ENCODE results near the gene MAP2K1. TPM values are rescaled to one million over a fixed set of nuclear protein-coding genes. Genes with fewer than 3 reads are reported as not detected.

MAP2K1 gene
- total and polyA plus RNA-seq, 2 donors (not counting 1 experiment from before 2014, with no cell fraction given), result 32.9 to 40.0 TPM

DNA sequence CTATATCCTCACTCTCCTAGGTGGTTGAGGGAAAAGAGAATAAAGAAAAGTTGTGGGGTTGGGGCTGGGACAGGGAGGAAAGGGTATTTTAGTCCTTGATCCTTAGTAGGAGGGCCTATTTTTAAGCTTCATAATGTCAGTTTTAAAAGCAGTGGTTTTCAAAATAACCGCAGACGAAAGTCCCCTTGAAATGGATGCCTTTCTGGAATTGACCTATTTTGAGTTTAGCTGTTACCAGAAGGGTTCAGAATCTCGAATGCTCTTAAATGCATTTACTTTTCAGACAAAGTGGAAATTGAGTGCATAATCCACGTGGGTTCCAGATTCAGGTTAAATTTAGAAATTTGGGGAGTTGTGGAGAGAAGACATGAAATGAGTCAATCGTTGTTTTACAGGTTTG is 16.6 kb downstream of the MAP2K1 start:
- no peak overlapping the region for H3K4me3 ChIP-seq (replicated peaks in 1 of 4; ENCODE audit: control extremely low read depth in 1 of 4, insufficient read depth in 1 of 4, low read depth in 3 of 4, low read length in 4 of 4)
- DNase-seq (ENCODE audit: low read depth in 2 of 2), result no peak

GRCh38 chr15:66404122-66404521 is 17.4 kb downstream of the MAP2K1 start:
- H4K20me1 ChIP-seq (ENCODE audit: control insufficient read depth, extremely low read depth, insufficient read depth, low read length), result peaks cover 2% of the 10 kb centered on the region
- peaks cover 5% of the 10 kb centered on the region for H3K4me1 ChIP-seq (ENCODE audit: control insufficient read depth, extremely low read depth, insufficient read depth, low read length)
- no peak for DNase-seq (ENCODE audit: low read depth in 2 of 2)
- no peak overlapping the region for H2AFZ ChIP-seq (ENCODE audit: low read length)
- no peak overlapping the region for H3K4me3 ChIP-seq (replicated peaks in 1 of 4; ENCODE audit: control extremely low read depth in 1 of 4, insufficient read depth in 1 of 4, low read depth in 3 of 4, low read length in 4 of 4)
- peaks cover 69% of the 10 kb centered on the region for H3K79me2 ChIP-seq (ENCODE audit: control insufficient read depth, insufficient read depth, low read length)
- H3K9me3 ChIP-seq (ENCODE audit: control insufficient read depth, insufficient read depth, low read depth, low read length), result no peaks in the 10 kb centered on the region
- H3K9ac ChIP-seq (ENCODE audit: insufficient read depth, low read length), result no peak overlapping the region
- no peak overlapping the region for H3K4me2 ChIP-seq (ENCODE audit: extremely low read depth, insufficient read depth, low read length)
- no peaks in the 10 kb centered on the region for H3K36me3 ChIP-seq (ENCODE audit: control insufficient read depth, insufficient read depth, low read length)
- no peaks in the 10 kb centered on the region for H3K27me3 ChIP-seq (ENCODE audit: control insufficient read depth, insufficient read depth, low read length)
- TF ChIP-seq, protein P1, sequence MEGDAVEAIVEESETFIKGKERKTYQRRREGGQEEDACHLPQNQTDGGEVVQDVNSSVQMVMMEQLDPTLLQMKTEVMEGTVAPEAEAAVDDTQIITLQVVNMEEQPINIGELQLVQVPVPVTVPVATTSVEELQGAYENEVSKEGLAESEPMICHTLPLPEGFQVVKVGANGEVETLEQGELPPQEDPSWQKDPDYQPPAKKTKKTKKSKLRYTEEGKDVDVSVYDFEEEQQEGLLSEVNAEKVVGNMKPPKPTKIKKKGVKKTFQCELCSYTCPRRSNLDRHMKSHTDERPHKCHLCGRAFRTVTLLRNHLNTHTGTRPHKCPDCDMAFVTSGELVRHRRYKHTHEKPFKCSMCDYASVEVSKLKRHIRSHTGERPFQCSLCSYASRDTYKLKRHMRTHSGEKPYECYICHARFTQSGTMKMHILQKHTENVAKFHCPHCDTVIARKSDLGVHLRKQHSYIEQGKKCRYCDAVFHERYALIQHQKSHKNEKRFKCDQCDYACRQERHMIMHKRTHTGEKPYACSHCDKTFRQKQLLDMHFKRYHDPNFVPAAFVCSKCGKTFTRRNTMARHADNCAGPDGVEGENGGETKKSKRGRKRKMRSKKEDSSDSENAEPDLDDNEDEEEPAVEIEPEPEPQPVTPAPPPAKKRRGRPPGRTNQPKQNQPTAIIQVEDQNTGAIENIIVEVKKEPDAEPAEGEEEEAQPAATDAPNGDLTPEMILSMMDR (conservative IDR thresholded peaks at IDR 0.05 in 1 of 2, IDR thresholded peaks at IDR 0.05 in 1 of 2; ENCODE audit: low read depth in 1 of 2, low read length in 2 of 2), result no peak
- no peak for TF ChIP-seq EZH2 (IDR thresholded peaks at IDR 0.05; ENCODE audit: low read length, missing control alignments)
- no peak overlapping the region for H3K27ac ChIP-seq (ENCODE audit: insufficient read depth, low read length)

More for the DNA sequence above, 16.6 kb downstream of the MAP2K1 start:
- Histone ChIP-seq H3K9me3 (ENCODE audit: control insufficient read depth, insufficient read depth, low read depth, low read length) (no peaks in the 10 kb centered on the region), H3K79me2 (ENCODE audit: control insufficient read depth, insufficient read depth, low read length) (peaks cover 63% of the 10 kb centered on the region), H3K27ac (ENCODE audit: insufficient read depth, low read length) (no peak overlapping the region), H3K9ac (ENCODE audit: insufficient read depth, low read length) (no peak overlapping the region), H3K4me1 (ENCODE audit: control insufficient read depth, extremely low read depth, insufficient read depth, low read length) (peaks cover 5% of the 10 kb centered on the region), H3K36me3 (ENCODE audit: control insufficient read depth, insufficient read depth, low read length) (no peaks in the 10 kb centered on the region), H2AFZ (ENCODE audit: low read length) (no peak overlapping the region), H4K20me1 (ENCODE audit: control insufficient read depth, extremely low read depth, insufficient read depth, low read length) (peaks cover 2% of the 10 kb centered on the region), H3K27me3 (ENCODE audit: control insufficient read depth, insufficient read depth, low read length) (no peaks in the 10 kb centered on the region), H3K4me2 (ENCODE audit: extremely low read depth, insufficient read depth, low read length) (no peak overlapping the region)
- no peak for TF ChIP-seq EZH2 (IDR thresholded peaks at IDR 0.05; ENCODE audit: low read length, missing control alignments)
- TF ChIP-seq, protein P1 (conservative IDR thresholded peaks at IDR 0.05 in 1 of 2, IDR thresholded peaks at IDR 0.05 in 1 of 2; ENCODE audit: low read depth in 1 of 2, low read length in 2 of 2), result no peak

GRCh38 chr15:66404532-66404931 is 17.8 kb downstream of the MAP2K1 start:
- TF ChIP-seq EZH2 (IDR thresholded peaks at IDR 0.05; ENCODE audit: low read length, missing control alignments), result no peak
- TF ChIP-seq, protein P1 (conservative IDR thresholded peaks at IDR 0.05 in 1 of 2, IDR thresholded peaks at IDR 0.05 in 1 of 2; ENCODE audit: low read depth in 1 of 2, low read length in 2 of 2), result no peak
- no peak overlapping the region for H2AFZ ChIP-seq (ENCODE audit: low read length)
- H3K79me2 ChIP-seq (ENCODE audit: control insufficient read depth, insufficient read depth, low read length), result peaks cover 69% of the 10 kb centered on the region
- H3K9ac ChIP-seq (ENCODE audit: insufficient read depth, low read length), result no peak overlapping the region
- no peak overlapping the region for H3K4me3 ChIP-seq (replicated peaks in 1 of 4; ENCODE audit: control extremely low read depth in 1 of 4, insufficient read depth in 1 of 4, low read depth in 3 of 4, low read length in 4 of 4)
- no peak for DNase-seq (ENCODE audit: low read depth in 2 of 2)
- no peaks in the 10 kb centered on the region for H3K9me3 ChIP-seq (ENCODE audit: control insufficient read depth, insufficient read depth, low read depth, low read length)
- peaks cover 2% of the 10 kb centered on the region for H4K20me1 ChIP-seq (ENCODE audit: control insufficient read depth, extremely low read depth, insufficient read depth, low read length)
- H3K4me2 ChIP-seq (ENCODE audit: extremely low read depth, insufficient read depth, low read length), result no peak overlapping the region
- no peaks in the 10 kb centered on the region for H3K27me3 ChIP-seq (ENCODE audit: control insufficient read depth, insufficient read depth, low read length)
- H3K4me1 ChIP-seq (ENCODE audit: control insufficient read depth, extremely low read depth, insufficient read depth, low read length), result peaks cover 5% of the 10 kb centered on the region
- no peak overlapping the region for H3K27ac ChIP-seq (ENCODE audit: insufficient read depth, low read length)
- H3K36me3 ChIP-seq (ENCODE audit: control insufficient read depth, insufficient read depth, low read length), result no peaks in the 10 kb centered on the region

Data from fibroblast of lung (primary cell).